ENCODE results near the gene ZNF488.
"Not testable (repeated sequence)": the region's sequence is repeated elsewhere in the genome, so short reads cannot be mapped to it uniquely, and the experiment has no call there.

Gene ZNF488

DNA sequence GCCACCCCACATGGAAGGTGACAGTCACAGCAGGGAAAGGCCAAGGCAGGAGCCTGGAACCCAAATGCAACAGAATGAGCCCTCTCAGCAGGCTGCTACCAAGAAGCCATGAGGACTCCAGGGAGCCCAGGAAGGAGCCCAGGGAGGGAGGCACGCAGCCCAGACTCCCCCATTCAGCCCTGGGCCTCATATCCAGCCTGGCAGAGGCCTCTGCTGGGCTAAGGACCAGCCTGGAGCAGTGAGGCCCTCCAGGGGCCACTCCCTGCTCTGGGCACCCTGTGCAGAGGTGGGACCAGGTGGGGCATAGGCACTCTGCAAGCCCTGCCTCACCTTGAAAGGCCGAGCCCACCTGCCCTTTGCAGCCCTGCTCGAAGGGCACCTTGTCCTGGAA lies 25.8 kb upstream of the ZNF488 start:
- DNase-seq (ENCODE audit: low spot score): no peak

- no peak for DNase-seq (ENCODE audit: low spot score)
Measured at GRCh38 chr10:47409171-47409865, 25.2 kb upstream of the ZNF488 start.

GRCh38 chr10:47408606-47409005 lies 24.5 kb upstream of the ZNF488 start:
- DNase-seq (ENCODE audit: low spot score): no peak

GRCh38 chr10:47406870-47407691 lies 23.0 kb upstream of the ZNF488 start:
- peak; percentile 33 for DNase-seq (ENCODE audit: low spot score)

- DNase-seq (ENCODE audit: low spot score): no peak
Measured at GRCh38 chr10:47406548-47406869, 22.4 kb upstream of the ZNF488 start.

DNA sequence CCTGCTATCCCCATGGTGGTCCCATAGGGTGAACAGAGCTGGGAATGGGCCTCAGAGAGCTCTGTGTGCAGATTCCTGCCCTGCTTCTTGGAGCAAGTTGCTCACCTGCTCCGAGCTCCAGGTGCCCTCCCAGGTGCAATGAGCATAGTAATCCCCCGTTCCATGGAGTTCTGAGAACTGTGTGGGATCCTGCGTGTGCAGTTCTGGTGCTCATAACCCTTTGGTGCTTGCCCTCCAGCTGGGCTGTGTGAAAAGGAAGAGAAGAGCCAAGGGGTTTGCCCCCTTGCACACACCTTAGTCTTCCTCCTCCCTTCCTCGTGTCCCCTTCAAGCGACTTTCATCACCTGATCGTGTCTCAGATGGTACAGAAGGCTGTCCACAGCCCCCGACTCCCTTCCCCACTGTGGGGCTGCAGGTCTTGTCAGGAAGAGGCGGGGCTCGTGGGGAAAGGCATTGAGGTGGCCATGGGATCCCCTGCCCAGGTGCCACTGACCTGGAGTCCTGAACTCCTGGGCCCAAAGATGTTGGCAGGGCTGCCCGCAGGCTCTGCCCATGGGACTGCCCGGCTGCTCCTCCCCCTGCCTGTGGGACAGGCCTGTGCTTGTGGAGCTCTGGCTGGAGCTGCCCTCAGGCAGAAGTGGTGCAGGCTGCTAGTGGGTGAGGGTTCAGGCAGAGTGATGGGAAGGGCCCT lies 21.9 kb upstream of the ZNF488 start:
- no peak for DNase-seq (ENCODE audit: low spot score)

GRCh38 chr10:47404937-47405336 lies 20.8 kb upstream of the ZNF488 start:
- DNase-seq (ENCODE audit: low spot score): no peak

- no peak for DNase-seq (ENCODE audit: low spot score)
Measured at GRCh38 chr10:47404446-47404845, 20.4 kb upstream of the ZNF488 start.

GRCh38 chr10:47403446-47404318 lies 19.6 kb upstream of the ZNF488 start:
- DNase-seq (ENCODE audit: low spot score): no peak

DNA sequence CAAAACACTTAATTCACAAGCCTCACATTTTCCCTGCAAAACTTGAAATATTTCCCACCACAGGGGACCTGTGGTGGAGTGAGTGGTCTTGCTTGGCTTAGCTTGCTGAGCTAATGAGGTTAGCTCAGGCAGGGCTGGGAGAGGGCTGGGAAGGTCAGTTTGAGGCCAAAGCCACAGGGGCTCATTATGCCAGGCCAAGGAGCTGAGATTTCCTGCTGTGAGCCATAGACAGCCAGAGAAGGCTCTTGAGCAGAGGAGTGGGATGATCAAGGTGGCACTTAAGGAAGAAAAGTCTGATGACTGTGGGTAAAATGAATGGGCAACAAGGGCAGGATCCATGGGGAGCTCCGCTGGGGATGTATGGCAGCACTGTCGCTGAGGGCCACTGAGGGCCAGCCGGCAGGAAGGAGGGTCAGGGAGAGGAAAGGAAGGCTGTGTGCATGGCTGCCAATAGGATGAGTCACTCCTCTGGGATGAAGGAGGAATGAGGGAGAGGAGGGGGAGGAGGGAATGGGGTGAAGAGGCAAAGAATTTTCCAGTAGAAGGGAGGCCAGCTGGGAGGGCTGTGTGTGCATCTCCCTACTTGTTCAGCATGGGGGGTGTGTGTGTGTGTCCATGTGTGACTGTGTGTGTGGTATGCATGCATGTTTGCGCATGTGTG lies 18.7 kb upstream of the ZNF488 start:
- peak; percentile 59 for DNase-seq (ENCODE audit: low spot score)

GRCh38 chr10:47401874-47402640 lies 18.0 kb upstream of the ZNF488 start:
- DNase-seq (ENCODE audit: low spot score): no peak

GRCh38 chr10:47401210-47401609 lies 17.1 kb upstream of the ZNF488 start:
- DNase-seq (ENCODE audit: low spot score): no peak

DNA sequence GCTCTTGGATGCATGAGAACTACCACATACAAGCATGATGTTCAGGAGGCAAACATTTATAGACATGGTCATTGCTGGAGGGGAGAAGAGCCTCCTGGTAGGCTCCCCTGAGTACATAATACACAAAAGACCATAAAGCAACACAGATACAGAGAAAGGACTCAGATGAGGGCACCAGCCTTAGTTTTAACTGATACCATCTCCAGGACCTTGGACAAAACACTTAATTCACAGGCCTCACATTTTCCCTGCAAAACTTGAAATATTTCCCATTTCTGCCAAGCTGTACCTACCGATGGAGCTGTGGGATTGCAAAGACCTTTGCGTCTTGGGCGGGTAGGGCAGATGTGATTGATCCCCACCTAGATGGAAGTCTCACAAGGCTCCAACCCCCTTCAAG lies 16.7 kb upstream of the ZNF488 start:
- no peak for DNase-seq (ENCODE audit: low spot score)

DNA sequence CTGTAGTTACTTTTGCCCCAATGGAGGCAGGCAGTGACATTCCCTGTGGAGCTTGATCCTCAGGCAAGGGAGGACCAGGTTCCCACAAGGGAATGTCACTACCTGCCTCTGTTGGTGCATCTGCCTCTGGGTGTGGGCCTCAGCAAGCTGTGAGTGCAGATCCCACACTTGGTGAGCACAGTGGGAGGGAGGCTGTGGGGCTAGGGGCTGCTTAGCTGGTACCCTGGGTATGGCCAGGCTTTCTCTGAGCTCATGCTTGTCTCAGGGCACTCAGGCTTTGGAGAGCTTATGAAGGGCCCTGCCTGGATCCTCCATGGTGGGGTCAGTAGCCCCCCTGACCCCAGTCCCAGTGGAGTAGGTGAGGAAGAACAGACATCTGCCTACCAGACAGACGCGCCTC lies 16.2 kb upstream of the ZNF488 start:
- DNase-seq (ENCODE audit: low spot score): no peak

- DNase-seq (ENCODE audit: low spot score): no peak
Measured at GRCh38 chr10:47397256-47397655, 13.2 kb upstream of the ZNF488 start.

DNA sequence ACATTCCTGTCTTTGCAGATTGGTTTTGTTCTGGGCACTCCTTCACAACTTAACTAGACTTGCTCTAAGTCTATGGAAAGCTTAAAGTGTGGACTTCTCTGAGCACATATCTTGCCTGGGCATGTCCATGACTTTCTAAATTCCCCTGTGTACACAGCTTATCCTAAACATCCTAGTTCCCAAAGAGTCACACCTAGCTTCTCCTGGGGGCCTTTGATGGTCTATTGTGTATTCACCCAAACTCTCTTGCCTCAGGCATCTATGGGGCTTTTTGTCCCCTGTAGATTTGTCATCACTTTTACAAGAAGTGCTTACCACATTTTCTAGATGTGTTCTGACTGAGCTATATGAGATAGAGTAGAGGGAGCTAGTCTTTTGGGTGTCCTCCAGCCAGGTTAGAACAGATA lies 12.2 kb upstream of the ZNF488 start:
- DNase-seq (ENCODE audit: low spot score): no peak

GRCh38 chr10:47389619-47390018 lies 5.5 kb upstream of the ZNF488 start:
- no peak for DNase-seq (ENCODE audit: low spot score)

DNA sequence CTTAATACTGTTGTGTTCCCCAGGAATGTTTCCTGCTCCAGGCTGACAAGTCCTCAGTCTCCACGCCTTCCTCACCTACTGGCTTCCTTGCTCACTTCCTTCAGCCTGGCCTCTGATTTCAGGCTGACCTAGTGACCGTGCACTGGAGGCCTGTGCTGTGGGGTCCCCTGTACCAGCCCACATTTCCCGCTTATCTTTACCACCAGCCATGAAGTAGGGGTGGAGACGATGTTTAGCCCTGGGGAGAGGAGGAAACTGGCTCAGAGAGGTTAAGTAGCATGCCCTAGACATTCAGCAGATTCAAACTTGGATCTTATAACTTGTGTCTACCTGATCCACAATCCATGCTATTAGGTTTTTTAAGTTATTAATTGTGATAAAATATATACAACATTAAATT lies 4.8 kb upstream of the ZNF488 start:
- no peak for DNase-seq (ENCODE audit: low spot score)

- DNase-seq (ENCODE audit: low spot score): not testable (repeated sequence)
Measured at GRCh38 chr10:47386104-47386503, 2.0 kb upstream of the ZNF488 start.

DNA sequence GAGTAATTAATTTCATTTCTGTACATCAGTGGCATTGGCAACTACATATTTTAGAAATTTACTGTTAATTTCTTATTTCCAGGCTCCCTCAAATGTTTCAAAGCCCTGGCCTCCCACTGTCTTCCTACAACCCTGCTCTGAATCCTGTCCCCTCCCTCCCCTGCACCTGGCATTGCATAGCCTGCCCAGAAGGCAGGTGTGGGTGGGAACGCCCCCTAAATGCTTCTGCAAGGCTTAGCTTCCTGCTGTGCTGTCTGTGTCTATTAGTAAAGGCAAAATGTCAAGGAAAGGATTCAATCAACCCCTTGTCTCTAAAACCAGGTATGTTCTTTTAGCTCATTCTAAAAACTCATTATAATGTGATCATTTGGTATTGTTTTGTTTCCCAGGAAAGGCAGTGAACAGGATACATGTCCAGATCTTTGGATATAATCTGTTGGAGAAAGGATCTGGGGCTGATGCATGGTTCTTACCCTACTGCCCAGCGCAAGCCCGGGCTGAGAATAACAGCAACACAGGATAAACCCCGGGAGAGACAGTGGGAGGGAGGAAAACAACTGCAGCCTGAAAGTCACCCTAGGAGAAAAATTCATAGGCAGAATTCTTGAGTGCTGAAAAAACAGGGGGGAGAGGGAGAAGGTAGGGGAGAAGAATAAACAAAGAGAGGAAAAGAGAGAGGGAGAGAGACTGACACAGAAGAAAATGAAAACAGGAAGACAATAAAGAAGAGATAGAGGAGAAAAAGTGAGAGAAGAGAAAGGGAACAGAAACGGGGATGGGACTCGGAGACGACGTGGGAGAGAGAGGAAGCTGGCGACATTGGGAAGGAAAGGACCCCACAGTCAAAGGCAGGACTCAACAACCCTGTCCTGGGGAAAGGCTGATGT lies 589 bp downstream of the ZNF488 start:
- peak; percentile 71 for DNase-seq (ENCODE audit: low spot score)

All from iPS-NIHi11 (cell line).